ENCODE results near the gene PDE6A.
"Not testable (repeated sequence)": the region's sequence is repeated elsewhere in the genome, so short reads cannot be mapped to it uniquely, and the experiment has no call there.

The PDE6A gene

DNA sequence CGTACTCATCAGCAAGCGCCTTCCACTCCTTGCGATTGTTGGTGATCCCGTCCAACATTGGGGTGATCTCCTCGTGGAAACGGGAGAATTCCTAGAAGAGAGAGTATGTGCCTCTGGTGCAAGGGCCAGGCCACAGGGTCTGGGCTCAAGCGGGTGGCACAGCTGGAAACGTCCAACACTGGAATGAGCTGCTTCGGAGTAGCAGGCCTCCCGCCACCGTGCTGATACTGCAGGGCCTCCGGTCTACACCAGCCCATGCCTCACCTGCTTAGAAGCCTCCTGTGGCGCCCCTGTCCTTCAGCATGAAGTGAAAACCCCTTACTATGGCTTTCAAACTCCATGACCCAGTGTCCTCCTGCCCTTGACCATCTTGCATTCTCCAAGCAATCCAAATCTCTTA lies 81.4 kb downstream of the PDE6A start:
- no peak for TF ChIP-seq POLR2A (IDR thresholded peaks at IDR 0.05; ENCODE audit: low read depth, low read length)
- FAIRE-seq (no peak), DNase-seq (ENCODE audit: insufficient read length, low spot score) (no peak)

DNA sequence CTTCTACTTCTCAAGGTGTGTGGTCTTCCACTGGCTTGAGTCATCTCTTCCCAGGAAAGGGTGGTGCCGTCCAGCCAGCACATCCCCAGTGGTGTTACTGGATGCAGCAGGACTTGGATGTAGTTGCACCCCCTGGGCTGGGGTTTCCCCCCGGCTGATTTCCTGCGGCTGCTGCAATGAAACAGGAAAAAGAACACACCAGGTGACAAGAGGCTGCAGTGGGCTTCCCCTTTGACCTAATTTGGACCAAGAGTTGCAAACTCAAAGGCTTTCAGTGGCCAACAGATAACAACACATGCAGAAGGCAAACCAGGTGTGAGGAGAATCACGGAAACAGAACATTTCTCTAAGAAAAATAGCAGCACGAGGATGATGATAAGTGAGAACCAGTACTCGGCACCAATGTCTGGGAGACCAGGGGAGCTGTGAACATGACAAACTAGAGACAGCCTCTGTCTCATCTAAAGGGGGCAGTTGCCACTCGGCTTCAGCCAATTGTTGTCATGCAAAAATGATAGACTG lies 83.7 kb downstream of the PDE6A start:
- no peak for TF ChIP-seq POLR2A (IDR thresholded peaks at IDR 0.05; ENCODE audit: low read depth, low read length)
- DNase-seq (ENCODE audit: insufficient read length, low spot score), result peak; percentile 65
- FAIRE-seq, result no peak

GRCh38 chr5:149859746-149860145 lies 84.8 kb downstream of the PDE6A start:
- FAIRE-seq, result no peak
- no peak for DNase-seq (ENCODE audit: insufficient read length, low spot score)
- TF ChIP-seq POLR2A (IDR thresholded peaks at IDR 0.05; ENCODE audit: low read depth, low read length), result no peak

DNA sequence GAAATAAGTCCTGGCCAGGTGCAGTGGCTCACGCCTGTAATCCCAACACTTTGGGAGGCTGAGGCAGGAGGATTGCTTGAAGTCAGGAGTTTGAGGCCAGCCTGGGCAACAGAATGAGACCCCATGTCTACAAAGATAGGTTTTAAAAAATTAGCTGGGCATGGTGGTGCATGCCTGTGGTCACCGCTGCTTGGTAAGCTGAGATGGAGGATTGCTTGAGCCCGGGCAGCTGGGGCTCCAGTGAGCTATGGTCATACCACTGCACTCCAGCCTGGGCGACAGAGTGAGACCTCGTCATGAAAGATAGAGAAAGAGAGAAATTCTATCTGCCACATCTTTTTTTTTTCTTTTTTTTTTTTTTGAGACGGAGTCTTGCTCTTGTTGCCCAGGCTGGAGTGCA lies 86.1 kb downstream of the PDE6A start:
- not testable (repeated sequence) for FAIRE-seq; DNase-seq (ENCODE audit: insufficient read length, low spot score)

GRCh38 chr5:149857499-149857898 lies 87.1 kb downstream of the PDE6A start:
- DNase-seq (ENCODE audit: insufficient read length, low spot score), result peak; percentile 38
- FAIRE-seq, result peak; percentile 48
- no peak for TF ChIP-seq POLR2A (IDR thresholded peaks at IDR 0.05; ENCODE audit: low read depth, low read length)

DNA sequence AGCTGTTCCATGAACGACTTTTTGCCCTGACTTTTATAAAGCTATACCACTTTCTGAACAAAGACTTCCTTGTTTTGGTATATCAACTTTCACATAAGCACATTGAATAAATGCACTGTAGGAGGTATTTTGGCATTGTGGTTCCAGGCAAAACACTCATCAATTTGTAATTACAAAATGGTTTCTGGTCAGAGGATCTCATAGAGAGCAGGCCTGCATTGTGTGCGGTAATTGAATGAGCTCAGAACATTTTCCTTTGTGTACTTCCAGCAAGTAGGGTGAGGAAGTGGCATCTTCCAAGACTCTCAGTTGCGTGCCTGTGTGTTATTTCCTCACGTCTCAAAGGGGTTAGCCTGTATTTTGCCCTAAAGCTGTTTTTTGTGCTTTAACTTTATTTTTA lies 89.2 kb downstream of the PDE6A start:
- FAIRE-seq (no peak), DNase-seq (ENCODE audit: insufficient read length, low spot score) (no peak)
- no peak for TF ChIP-seq POLR2A (IDR thresholded peaks at IDR 0.05; ENCODE audit: low read depth, low read length)

GRCh38 chr5:149854866-149855265 lies 89.7 kb downstream of the PDE6A start:
- FAIRE-seq, result no peak
- no peak for DNase-seq (ENCODE audit: insufficient read length, low spot score)
- no peak for TF ChIP-seq POLR2A (IDR thresholded peaks at IDR 0.05; ENCODE audit: low read depth, low read length)

- FAIRE-seq, result no peak
- no peak for DNase-seq (ENCODE audit: insufficient read length, low spot score)
- TF ChIP-seq POLR2A (IDR thresholded peaks at IDR 0.05; ENCODE audit: low read depth, low read length), result no peak
These were observed 90.9 kb downstream of the PDE6A start for GRCh38 chr5:149853701-149854100.

DNA sequence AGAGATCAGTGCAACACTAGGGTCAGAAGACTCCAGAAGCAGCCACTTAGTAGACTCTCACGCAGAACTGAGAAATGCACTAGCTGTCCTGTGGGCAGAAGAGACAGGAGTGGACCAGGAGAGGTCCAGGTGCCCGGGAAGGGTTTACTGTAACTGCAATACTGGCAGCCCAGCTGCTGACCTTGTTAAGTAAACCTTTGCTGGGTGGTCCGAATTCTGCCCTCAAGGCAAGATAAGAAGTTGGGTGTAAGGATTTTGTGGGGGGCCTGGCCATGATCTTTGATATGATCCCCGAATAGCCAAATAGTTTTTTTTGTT lies 91.3 kb downstream of the PDE6A start:
- DNase-seq (ENCODE audit: insufficient read length, low spot score), result no peak
- no peak for FAIRE-seq
- no peak for TF ChIP-seq POLR2A (IDR thresholded peaks at IDR 0.05; ENCODE audit: low read depth, low read length)

DNA sequence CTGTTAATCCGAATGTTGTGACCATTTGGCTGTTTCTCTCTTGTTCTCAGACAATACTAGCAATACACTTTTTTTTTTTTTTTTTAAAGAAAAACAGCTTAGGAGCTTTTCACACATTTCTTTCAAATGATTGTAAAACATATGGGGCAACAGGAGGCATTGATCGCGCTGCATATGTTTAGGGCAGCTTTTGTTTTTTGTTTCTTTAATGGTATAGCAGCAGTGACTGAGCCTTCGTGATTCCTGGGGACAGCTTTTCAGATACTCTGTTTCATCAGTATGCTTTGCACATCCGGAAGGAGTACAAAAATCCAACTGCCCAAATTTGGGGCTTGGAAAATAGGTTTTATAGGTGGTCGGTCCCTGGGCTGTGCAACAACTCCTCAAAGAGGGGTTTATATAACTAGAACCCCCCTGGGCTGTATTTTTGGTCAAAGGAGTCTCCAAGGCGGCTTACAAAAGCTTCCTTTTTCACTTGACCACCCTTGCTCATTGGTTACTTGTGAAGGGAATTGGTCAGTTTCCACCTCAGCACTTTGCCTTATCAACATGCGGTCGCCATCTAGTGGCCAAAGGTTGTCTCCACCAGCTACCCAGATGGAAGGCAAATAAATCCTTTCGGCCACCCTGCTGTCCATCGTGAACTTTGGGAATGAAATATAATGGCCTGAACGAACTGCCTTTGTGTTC lies 91.8 kb downstream of the PDE6A start:
- TF ChIP-seq POLR2A (IDR thresholded peaks at IDR 0.05; ENCODE audit: low read depth, low read length), result no peak
- DNase-seq (ENCODE audit: insufficient read length, low spot score), result peak; percentile 55
- peak; percentile 83 for FAIRE-seq

DNA sequence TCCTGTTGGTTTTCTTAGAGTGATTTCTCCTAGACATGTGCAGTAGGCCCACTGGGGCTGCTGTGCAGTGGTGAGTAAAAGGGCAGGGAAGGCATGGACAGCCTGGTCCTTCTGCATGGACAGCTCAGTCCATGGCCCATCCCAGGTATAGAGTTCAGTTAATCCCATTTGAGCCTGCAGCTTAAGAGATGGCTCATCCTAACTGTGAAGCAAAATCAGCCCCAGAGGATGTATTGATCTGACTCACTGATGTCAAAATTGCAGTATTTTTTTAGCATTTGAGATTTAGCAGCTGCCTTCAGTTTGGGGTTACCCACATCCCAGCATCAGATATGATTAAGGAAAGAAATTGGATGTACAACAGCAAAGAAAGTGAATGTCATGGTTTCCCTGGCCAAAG lies 93.4 kb downstream of the PDE6A start:
- no peak for FAIRE-seq
- TF ChIP-seq POLR2A (IDR thresholded peaks at IDR 0.05; ENCODE audit: low read depth, low read length), result no peak

GRCh38 chr5:149849966-149850910 lies 94.4 kb downstream of the PDE6A start:
- DNase-seq (ENCODE audit: insufficient read length, low spot score) (no peak), FAIRE-seq (no peak)
- no peak for TF ChIP-seq POLR2A (IDR thresholded peaks at IDR 0.05; ENCODE audit: low read depth, low read length)

More for the DNA sequence above, 93.4 kb downstream of the PDE6A start:
- DNase-seq (ENCODE audit: insufficient read length, low spot score), result no peak

DNA sequence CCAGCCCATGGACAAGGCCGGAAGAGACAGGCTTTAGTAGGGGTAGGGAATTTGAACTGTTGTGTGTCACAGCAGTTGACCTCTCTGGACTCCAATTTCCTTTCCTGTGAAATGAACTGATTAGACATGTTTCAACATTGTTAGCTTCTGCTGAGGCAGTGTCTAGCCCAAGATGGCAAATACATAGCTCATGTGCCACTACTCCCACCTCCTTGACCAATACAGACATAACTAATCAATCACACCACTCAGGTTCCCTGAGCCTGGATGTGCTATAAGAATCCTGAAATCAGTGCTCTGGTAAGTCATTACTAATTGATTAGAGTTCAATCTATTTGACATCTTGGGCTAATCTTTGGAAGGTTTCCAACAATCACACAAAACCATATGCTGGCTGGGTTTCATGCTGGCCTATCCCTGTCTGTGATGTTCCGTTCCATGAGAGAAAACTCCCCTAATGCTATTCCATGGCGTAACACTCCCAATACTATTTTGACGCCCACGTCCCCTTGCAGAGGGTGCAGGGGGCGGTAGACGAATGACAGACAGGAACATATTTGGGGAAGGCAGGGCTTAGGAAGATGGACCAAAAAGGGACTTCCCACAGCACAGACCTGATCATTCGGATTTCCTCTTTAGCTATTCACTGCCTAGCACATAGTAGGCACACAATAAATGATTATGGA lies 95.2 kb downstream of the PDE6A start:
- TF ChIP-seq POLR2A (IDR thresholded peaks at IDR 0.05; ENCODE audit: low read depth, low read length), result no peak
- no peak for FAIRE-seq

DNA sequence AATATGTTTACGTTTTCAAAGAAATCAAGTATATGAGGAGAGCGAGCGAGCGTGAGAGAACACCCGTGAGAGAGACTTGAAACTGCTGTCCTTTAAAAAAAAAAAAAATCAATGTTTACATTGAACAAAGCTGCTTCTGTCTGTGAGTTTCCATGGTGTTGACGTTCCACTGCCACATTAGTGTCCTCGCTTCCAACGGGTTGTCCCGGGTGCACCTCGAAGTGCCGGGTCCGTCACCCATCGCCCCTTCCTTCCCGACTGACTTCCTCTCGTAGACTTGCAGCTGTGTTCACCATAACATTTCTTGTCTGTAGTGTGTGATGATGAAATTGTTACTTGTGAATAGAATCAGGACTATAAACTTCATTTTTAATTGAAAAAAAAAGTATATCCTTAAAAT lies 97.0 kb downstream of the PDE6A start:
- no peak for DNase-seq (ENCODE audit: insufficient read length, low spot score)
- TF ChIP-seq POLR2A (IDR thresholded peaks at IDR 0.05; ENCODE audit: low read depth, low read length), result no peak
- FAIRE-seq, result no peak

More for the DNA sequence above, 95.2 kb downstream of the PDE6A start:
- DNase-seq (ENCODE audit: insufficient read length, low spot score), result no peak
